ACC112 (cell line): ENCODE results near the gene MUC4.
"Not testable (repeated sequence)": the region's sequence is repeated elsewhere in the genome, so short reads cannot be mapped to it uniquely, and the experiment has no call there.

Experiments used
- H2AFZ ChIP-seq: fragments of 200-600 bp; sonication (generic); one replicate; pipeline ENCODE4 v1.6.0; 2017; ENCODE audit warnings: antibody characterized with exemption, low read length; ENCODE audit not compliant: unreplicated experiment
- H3K27ac ChIP-seq: fragments of 200-600 bp; sonication (generic); 2 replicates; pipeline ENCODE4 v1.5.1; 2014; ENCODE audit warnings: low read depth, mild to moderate bottlenecking, antibody characterized with exemption, low read length, moderate library complexity
- H3K27me3 ChIP-seq: fragments of 200-600 bp; sonication (generic); 2 replicates; pipeline ENCODE4 v1.6.1; 2014; ENCODE audit warnings: mild to moderate bottlenecking, antibody characterized with exemption, low read length, moderate library complexity, mixed read lengths; ENCODE audit not compliant: insufficient read depth
- H3K36me3 ChIP-seq: fragments of 200-600 bp; sonication (generic); 2 replicates; pipeline ENCODE4 v1.6.1; 2016; ENCODE audit warnings: mild to moderate bottlenecking, antibody characterized with exemption, low read length, moderate library complexity, mixed read lengths; ENCODE audit not compliant: insufficient read depth
- H3K4me1 ChIP-seq: fragments of 200-600 bp; sonication (generic); one replicate; pipeline ENCODE4 v1.6.1; 2016; ENCODE audit warnings: low read length, mixed read lengths; ENCODE audit not compliant: insufficient read depth, unreplicated experiment, control insufficient read depth
- H3K4me3 ChIP-seq: fragments of 200-600 bp; sonication (generic); 2 replicates; pipeline ENCODE4 v1.5.1; 2014; ENCODE audit warnings: mild to moderate bottlenecking, low read depth, low read length
- H3K79me2 ChIP-seq: fragments of 200-600 bp; sonication (generic); one replicate; pipeline ENCODE4 v1.6.0; 2016; ENCODE audit warnings: low read length; ENCODE audit not compliant: control insufficient read depth, unreplicated experiment, insufficient read depth

MUC4 gene

DNA sequence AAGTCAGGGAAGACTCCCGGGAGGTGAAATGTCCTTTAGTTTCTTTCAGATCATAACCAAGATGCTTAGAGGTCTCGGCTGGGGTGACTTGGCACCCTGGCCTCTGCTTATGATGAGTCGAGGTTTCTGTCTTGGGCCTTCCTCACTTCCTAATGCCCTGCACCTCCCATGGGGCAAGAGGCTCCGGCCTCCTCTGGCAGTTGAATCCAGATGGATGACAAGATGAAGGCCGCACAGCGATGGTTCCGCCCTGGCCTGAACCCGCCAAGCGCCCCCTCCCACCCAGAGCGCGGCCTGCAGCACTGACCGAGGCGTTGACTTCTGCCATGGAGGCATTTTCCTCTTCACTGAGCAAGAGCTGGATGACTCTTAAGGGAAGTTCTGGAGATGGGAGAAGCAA, 59.7 kb downstream of the MUC4 start:
- H3K4me1 ChIP-seq: peaks cover 3% of the 10 kb centered on the region
- peaks cover 14% of the 10 kb centered on the region for H3K27me3 ChIP-seq

GRCh38 chr3:195751560-195751959, 60.2 kb downstream of the MUC4 start:
- Histone ChIP-seq H3K36me3 (no peaks in the 10 kb centered on the region), H3K79me2 (no peaks in the 10 kb centered on the region), H3K4me1 (peaks cover 3% of the 10 kb centered on the region), H3K27ac (no peak overlapping the region), H3K4me3 (no peak overlapping the region), H3K27me3 (peaks cover 12% of the 10 kb centered on the region), H2AFZ (no peak overlapping the region)

More for the DNA sequence above, 59.7 kb downstream of the MUC4 start:
- H3K27ac ChIP-seq: no peak overlapping the region
- H2AFZ ChIP-seq: no peak overlapping the region
- no peak overlapping the region for H3K4me3 ChIP-seq
- H3K79me2 ChIP-seq: no peaks in the 10 kb centered on the region
- no peaks in the 10 kb centered on the region for H3K36me3 ChIP-seq

GRCh38 chr3:195750797-195751520, 60.8 kb downstream of the MUC4 start:
- Histone ChIP-seq H3K4me1 (peaks cover 3% of the 10 kb centered on the region), H2AFZ (no peak overlapping the region), H3K27ac (no peak overlapping the region), H3K79me2 (no peaks in the 10 kb centered on the region), H3K27me3 (peaks cover 13% of the 10 kb centered on the region), H3K36me3 (no peaks in the 10 kb centered on the region), H3K4me3 (no peak overlapping the region)

DNA sequence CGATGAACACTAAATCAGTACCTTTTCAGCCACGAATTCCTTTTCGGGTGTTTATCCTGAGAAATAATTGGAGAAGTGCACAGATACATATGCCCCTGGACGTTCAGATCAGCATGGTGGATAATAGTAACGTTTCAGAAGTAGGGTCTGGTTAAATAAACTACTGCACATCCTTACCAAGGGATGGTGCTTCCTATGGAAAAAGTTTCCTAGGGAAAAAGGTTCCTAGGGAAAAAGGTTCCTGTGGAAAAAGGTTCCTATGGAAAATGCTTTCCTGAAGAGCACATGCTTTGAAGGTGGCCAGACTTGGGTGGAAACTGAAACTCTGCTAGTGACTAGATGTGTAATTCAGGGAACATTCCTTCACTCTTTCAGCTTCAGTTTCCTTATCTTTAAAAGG, 62.6 kb downstream of the MUC4 start:
- not testable (repeated sequence) for H3K27ac ChIP-seq, H2AFZ ChIP-seq

DNA sequence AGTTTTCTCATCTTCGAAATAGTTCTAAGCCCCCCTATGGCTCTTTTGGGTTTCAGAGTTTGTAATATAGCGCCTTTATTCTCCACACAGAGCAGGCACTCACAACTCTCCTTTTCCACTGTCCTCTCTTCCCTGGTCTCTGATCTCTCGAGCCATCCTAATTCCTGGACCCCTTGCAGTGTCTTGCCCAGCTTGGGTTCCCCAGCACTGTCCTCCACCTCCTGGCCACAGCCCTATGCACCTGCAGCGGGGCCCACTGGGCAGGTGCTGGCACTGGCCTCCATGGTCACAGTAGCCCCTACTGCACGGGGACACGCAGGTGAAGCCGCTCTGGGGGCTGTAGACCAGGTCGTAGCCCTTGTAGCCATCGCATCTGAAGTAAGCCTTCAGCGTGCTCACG, 63.1 kb downstream of the MUC4 start:
- Histone ChIP-seq H3K4me3 (no peak overlapping the region), H2AFZ (no peak overlapping the region)

More for the DNA sequence above, 62.6 kb downstream of the MUC4 start:
- not testable (repeated sequence) for H3K4me3 ChIP-seq, H3K36me3 ChIP-seq, H3K79me2 ChIP-seq, H3K4me1 ChIP-seq
- H3K27me3 ChIP-seq: peaks cover 27% of the 10 kb centered on the region

GRCh38 chr3:195746751-195747150, 65.0 kb downstream of the MUC4 start:
- no peak overlapping the region for H3K4me3 ChIP-seq
- peaks cover 44% of the 10 kb centered on the region for H3K27me3 ChIP-seq
- H3K79me2 ChIP-seq: no peaks in the 10 kb centered on the region
- no peak overlapping the region for H3K27ac ChIP-seq
- no peak overlapping the region for H2AFZ ChIP-seq
- H3K36me3 ChIP-seq: no peaks in the 10 kb centered on the region
- H3K4me1 ChIP-seq: peaks cover 3% of the 10 kb centered on the region

More for the DNA sequence above, 63.1 kb downstream of the MUC4 start:
- no peak overlapping the region for H3K27ac ChIP-seq
- H3K27me3 ChIP-seq: peaks cover 29% of the 10 kb centered on the region
- H3K36me3 ChIP-seq: no peaks in the 10 kb centered on the region
- no peaks in the 10 kb centered on the region for H3K79me2 ChIP-seq
- peaks cover 3% of the 10 kb centered on the region for H3K4me1 ChIP-seq

DNA sequence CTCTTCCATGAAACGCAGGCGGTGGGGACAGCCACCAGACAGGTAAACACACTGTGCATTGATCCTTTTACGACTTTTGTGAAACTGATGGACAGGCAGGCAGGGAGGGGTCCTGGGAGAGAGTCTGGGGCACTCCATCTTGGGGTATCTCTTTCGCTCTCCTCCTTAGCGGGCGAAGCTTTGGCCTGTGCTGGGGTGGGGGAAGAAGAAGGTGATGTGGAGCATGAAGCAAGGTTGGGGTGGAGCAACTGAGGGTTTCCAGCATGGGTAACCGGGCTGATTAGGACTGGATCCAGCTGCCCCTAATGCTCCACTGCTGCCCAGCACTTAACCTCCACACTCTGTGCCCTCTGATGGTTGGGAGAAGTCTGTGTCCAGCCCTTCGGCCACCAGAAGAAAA, 65.4 kb downstream of the MUC4 start:
- H3K79me2 ChIP-seq: no peaks in the 10 kb centered on the region
- H3K4me3 ChIP-seq: no peak overlapping the region
- peaks cover 44% of the 10 kb centered on the region for H3K27me3 ChIP-seq
- no peak overlapping the region for H3K27ac ChIP-seq
- no peak overlapping the region for H2AFZ ChIP-seq
- no peaks in the 10 kb centered on the region for H3K36me3 ChIP-seq
- peaks cover 3% of the 10 kb centered on the region for H3K4me1 ChIP-seq

GRCh38 chr3:195744437-195744836, 67.3 kb downstream of the MUC4 start:
- Histone ChIP-seq H3K27ac (no peak overlapping the region), H3K4me1 (peaks cover 3% of the 10 kb centered on the region), H3K36me3 (no peaks in the 10 kb centered on the region), H3K4me3 (no peak overlapping the region), H2AFZ (no peak overlapping the region), H3K27me3 (peaks cover 58% of the 10 kb centered on the region), H3K79me2 (no peaks in the 10 kb centered on the region)

DNA sequence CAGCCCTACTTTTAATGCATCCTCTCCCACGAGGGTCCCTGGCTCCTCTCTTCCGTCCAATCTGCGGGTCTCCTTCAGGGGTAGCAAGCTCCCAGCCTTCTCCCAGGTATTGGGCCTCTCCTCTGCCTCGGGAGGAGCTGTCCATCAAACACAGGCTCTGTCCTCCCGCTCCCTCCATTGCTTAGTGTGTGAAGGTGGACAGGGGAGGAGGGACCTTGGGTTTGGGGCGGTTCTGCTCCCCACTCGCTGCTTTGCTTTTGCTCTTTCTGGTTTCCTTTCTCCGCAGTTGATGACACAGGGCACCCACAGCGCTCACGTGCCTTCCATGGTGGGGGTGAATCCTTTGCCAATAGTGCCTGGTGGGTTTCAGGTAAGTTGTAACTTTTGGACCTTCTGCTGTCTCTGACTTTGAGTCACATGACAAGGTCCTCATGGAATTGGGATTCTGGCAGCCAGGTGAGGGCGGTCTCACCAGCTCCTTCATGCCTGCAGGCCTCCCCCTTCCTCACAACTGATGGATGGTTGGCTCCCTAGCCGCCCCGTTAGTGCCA, 72.1 kb downstream of the MUC4 start:
- Histone ChIP-seq H3K4me3 (no peak overlapping the region), H3K36me3 (no peaks in the 10 kb centered on the region), H3K27ac (no peak overlapping the region), H2AFZ (no peak overlapping the region), H3K79me2 (no peaks in the 10 kb centered on the region), H3K27me3 (peaks cover 77% of the 10 kb centered on the region), H3K4me1 (no peaks in the 10 kb centered on the region)

DNA sequence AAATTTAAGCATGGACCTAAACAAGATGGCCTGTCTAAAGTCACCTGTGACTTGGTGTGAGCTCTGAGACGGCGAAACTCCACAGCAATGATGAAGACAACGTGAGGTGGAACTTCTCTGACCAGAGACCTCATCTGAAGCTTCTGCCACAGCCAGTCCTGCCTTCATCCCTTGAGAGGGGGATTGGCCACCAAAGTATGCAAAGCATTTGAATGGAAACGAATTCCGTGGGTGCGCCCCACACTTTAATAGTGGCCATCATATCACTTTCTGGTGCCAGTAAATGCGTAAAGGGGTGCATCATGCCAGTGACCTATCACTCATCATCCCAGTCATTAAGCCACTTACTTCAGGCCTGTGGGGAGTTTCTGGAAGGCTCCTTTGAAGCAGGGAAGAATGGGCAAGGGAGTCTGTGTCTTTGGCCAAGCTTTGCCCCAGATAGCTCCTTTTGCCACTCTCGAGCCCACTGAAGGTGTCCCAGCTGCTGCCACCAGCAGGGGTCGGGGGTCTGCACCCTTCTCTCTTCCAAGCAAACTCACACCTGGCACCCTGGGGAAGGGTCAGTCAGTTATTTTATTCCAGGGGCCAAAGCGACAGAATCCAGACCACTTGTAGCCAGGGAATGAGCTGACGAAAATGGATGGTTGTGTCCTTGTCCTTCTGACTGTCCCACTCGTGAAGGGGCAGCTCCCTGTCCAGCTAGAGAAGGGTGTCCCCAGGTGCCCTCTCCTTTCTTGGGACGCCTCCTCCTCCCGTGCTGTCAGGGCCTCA, 73.3 kb downstream of the MUC4 start:
- H3K27me3 ChIP-seq: peaks cover 68% of the 10 kb centered on the region
- no peak overlapping the region for H3K27ac ChIP-seq
- no peaks in the 10 kb centered on the region for H3K79me2 ChIP-seq
- H3K36me3 ChIP-seq: no peaks in the 10 kb centered on the region
- H2AFZ ChIP-seq: no peak overlapping the region
- no peak overlapping the region for H3K4me3 ChIP-seq
- no peaks in the 10 kb centered on the region for H3K4me1 ChIP-seq

- not testable (repeated sequence) for H3K27ac ChIP-seq, H2AFZ ChIP-seq, H3K4me1 ChIP-seq, H3K36me3 ChIP-seq, H3K4me3 ChIP-seq, H3K79me2 ChIP-seq
- H3K27me3 ChIP-seq: peaks cover 63% of the 10 kb centered on the region
Measured at GRCh38 chr3:195737782-195738181, 73.9 kb downstream of the MUC4 start.
